Psoas muscle (tissue), 8 donors: Measurements from ENCODE around the gene ENPP3. TPM values are rescaled to one million over a fixed set of nuclear protein-coding genes. Genes with fewer than 3 reads are reported as not detected.

Source experiments
- ATAC-seq, 4 donors: fragments of 200-7000 bp; cut with Tn5 transposase; one replicate each; pipeline ENCODE4 v1.9.1; 2020; ENCODE audit warnings: moderate library complexity in 3 of 4, mild to moderate bottlenecking in 2 of 4
- DNase-seq, 2 donors: peaks; one replicate each; pipeline ENCODE4 v3.0.0-alpha.2; 2020
- H3K27ac ChIP-seq: fragments of 200-600 bp; one replicate; pipeline ENCODE4 v1.8.0; 2022
- H3K27me3 ChIP-seq, 3 donors: fragments of 200-600 bp in 1 of 3; one replicate each; pipeline versions ENCODE4 v1.6.1 to v1.8.0; 2013 to 2022; ENCODE audit warnings: low read length in 2 of 3, mild to moderate bottlenecking in 2 of 3, moderate library complexity in 1 of 3; ENCODE audit not compliant: insufficient read depth in 3 of 3
- H3K36me3 ChIP-seq, 2 donors: fragments of 200-600 bp in 1 of 2; one replicate each; pipeline versions ENCODE4 v1.6.1 to v1.8.0; 2013 to 2022; ENCODE audit warnings: low read depth in 1 of 2, mild to moderate bottlenecking in 1 of 2, moderate library complexity in 1 of 2; ENCODE audit not compliant: insufficient read depth in 1 of 2
- H3K4me1 ChIP-seq: fragments of 200-600 bp; one replicate; pipeline ENCODE4 v1.8.0; 2022
- H3K4me3 ChIP-seq: fragments of 200-600 bp; one replicate; pipeline ENCODE4 v1.8.0; 2022; ENCODE audit warnings: mild to moderate bottlenecking
- H3K9me3 ChIP-seq: fragments of 200-600 bp; one replicate; pipeline ENCODE4 v1.8.0; 2022
- CTCF ChIP-seq: fragments of 200-600 bp; IDR thresholded peaks from one replicate; pipeline ENCODE4 v1.8.0; 2022; ENCODE audit warnings: antibody characterized with exemption
- WGBS, 3 donors: extraction: QIAGEN DNeasy Blood & Tissue Kit; methylation state at CpG; one replicate each; pipeline versions ENCODE4 v1.1.6 to v1.1.7; 2013; 5-methylcytosine and 5-hydroxymethylcytosine counted together
- intact Hi-C, 2 donors: fragments of 100-400 bp; cut with DNase I; formaldehyde crosslinking; loops; one replicate each; pipeline versions ENCODE4 v1.11.0 to v1.14.2; 2022
- polyA plus RNA-seq, 3 donors: library from polyadenylated mRNA; stranded (reverse); fragments of 200-250 nt; gene quantifications; one replicate each; pipeline ENCODE4 v1.2.3, GENCODE V29; 2013
- total RNA-seq, 4 donors: library from RNA; stranded (reverse); fragmentation: NEBNext Ultra II Directional in 2 of 4; extraction: Animal tissue kit (Norgen Biotek cat#: 25700) in 2 of 4; gene quantifications; one replicate each; pipeline versions ENCODE4 v1.2.1 to v1.2.4, GENCODE V29; 2021 to 2023
- donor health status: healthy with polysubstance abuse.
- donor health status: DM: no; HTN: no; CAD: no; lungs with moderate emphysema.
- donor health status: Bipolar disorder and iron deficiency.
- donor health status: healthy.
- donor health status: DM: yes; HTN: yes; CAD: no.
- donor health status: DM: no; HTN: no; CAD: no.
- donor health status: DM: no; HTN: no; CAD: no.
- donor health status: DM: yes; HTN: yes; CAD: no.

The ENPP3 gene
- total and polyA plus RNA-seq, 7 donors, result 0.04 to 0.34 (median 0.13) TPM; not detected in 1

DNA sequence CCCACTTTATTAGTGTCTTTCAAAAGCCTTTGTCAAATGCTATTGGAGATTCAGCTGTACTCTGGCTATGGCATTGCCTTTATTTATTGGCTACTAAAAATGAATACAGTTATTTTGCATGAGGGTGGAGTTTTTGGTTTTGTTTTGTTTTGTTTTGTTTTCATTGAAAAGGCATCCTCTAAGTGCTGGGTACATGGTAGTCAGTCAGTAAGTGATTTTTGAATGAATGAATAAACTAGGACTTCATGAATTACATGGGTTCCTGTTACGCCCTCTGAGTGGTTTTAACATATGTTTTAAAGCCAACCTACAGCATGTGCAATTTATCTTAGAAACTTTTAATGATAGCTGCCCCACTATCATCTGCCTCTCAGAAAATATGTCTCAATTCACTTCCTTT, 131.9 kb downstream of the ENPP3 start:
- no peak for DNase-seq
- H3K4me1 ChIP-seq, result no peaks in the 10 kb centered on the region
- no peaks in the 10 kb centered on the region for H3K27me3 ChIP-seq
- H3K9me3 ChIP-seq, result no peaks in the 10 kb centered on the region
- ATAC-seq, result no peak
- no peaks in the 10 kb centered on the region for H3K36me3 ChIP-seq
- H3K27ac ChIP-seq, result no peak overlapping the region
- H3K4me3 ChIP-seq, result no peak overlapping the region
- TF ChIP-seq CTCF, result no peak
- WGBS, 3 donors, result 97 to 100% (median 100%) methylated on average over 1 of the region's 1 CpG
- intact Hi-C loops, result no loop called here

DNA sequence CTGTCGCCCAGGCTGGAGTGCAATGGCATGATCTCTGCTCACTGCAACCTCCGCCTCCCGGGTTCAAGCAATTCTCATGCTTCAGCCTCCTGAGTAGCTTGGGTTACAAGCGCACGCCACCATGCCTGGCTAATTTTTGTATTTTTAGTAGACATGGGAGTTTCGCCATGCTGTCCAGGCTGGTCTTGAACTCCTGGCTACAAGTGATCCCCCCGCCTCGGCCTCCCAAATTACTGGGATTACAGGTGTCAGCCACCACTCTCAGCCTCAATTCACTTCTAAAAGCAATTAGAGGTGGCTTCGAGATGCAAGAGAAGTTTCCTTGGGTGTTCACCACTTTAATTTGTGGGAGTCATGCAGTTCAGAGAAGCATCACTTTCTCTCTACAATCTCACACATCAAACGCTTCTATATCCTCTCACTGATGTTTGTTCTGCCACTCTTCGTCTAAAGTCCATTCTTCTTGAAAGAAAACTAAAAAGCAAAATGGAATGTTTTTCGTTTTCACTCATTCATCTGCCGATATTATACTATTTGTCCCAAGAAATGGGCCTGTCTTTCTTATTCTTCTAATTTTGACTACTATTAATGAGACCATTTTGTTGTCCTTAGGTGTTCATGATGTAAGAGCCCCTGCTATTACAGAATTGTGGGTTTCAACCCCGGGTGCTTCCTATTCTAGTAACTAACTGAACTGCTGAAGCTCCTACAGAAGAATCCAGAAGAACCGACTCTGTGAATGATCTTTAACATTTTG, 132.5 kb downstream of the ENPP3 start:
- Histone ChIP-seq H3K4me1 (no peaks in the 10 kb centered on the region), H3K27ac (no peak overlapping the region), H3K36me3 (no peaks in the 10 kb centered on the region), H3K9me3 (no peaks in the 10 kb centered on the region), H3K4me3 (no peak overlapping the region), H3K27me3 (no peaks in the 10 kb centered on the region)
- 93 to 94% (median 94%) methylated on average over 15 of the region's 15 CpGs for WGBS, 3 donors
- no peak for TF ChIP-seq CTCF
- no peak for DNase-seq
- ATAC-seq, result no peak
- intact Hi-C loops, result no loop called here

DNA sequence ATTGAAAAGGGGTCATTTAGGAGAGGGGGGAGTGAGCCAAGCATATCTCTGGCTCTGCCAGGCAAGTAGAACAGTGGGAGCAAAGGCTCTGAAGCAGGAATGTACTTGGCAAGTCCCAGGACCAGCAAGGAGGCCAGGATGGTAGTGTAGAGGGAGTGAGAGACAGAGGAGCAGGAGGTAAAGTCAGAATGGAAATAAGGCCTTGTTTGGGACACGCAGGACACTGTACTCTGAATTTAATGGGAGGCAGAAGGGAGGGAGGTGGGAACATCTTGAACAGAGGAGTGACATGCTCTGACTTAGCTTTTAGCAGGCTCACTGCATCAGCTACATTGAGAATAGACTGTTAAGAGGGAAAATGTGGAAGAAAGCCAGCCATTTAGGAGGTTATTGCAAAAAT, 133.7 kb downstream of the ENPP3 start:
- no peaks in the 10 kb centered on the region for H3K36me3 ChIP-seq
- ATAC-seq (no peak), DNase-seq (no peak)
- 56 to 88% (median 72%) methylated on average over 1 of the region's 1 CpG for WGBS, 3 donors
- H3K4me1 ChIP-seq, result no peaks in the 10 kb centered on the region
- H3K4me3 ChIP-seq, result no peak overlapping the region
- no peak for TF ChIP-seq CTCF
- no peaks in the 10 kb centered on the region for H3K27me3 ChIP-seq
- intact Hi-C loops, result no loop called here
- H3K9me3 ChIP-seq, result no peaks in the 10 kb centered on the region
- no peak overlapping the region for H3K27ac ChIP-seq

- H3K27me3 ChIP-seq, result no peaks in the 10 kb centered on the region
- WGBS, 3 donors, result 34 to 40% (median 39%) methylated on average over 4 of the region's 4 CpGs
- no peak for ATAC-seq
- no peaks in the 10 kb centered on the region for H3K4me1 ChIP-seq
- no peak for TF ChIP-seq CTCF
- no peaks in the 10 kb centered on the region for H3K36me3 ChIP-seq
- no peak overlapping the region for H3K4me3 ChIP-seq
- DNase-seq, result no peak
- H3K9me3 ChIP-seq, result no peaks in the 10 kb centered on the region
- no peak overlapping the region for H3K27ac ChIP-seq
- intact Hi-C loops, result no loop called here
Observed at GRCh38 chr6:131773284-131773950, 136.3 kb downstream of the ENPP3 start.
